ENCODE measurements around the gene PTF1A. TPM values are rescaled to one million over a fixed set of nuclear protein-coding genes. Genes with fewer than 3 reads are reported as not detected.

The PTF1A gene
- polyA plus RNA-seq (2013, experiment 1 of 2) = not detected
- polyA plus RNA-seq (2013, experiment 2 of 2) = not detected

GRCh38 chr10:23191764-23192711, at the start of gene PTF1A:
TSS of gene PTF1A (plus strand) at chr10:23192312. CDS start at chr10:23192531, 219 bp downstream.
- Histone ChIP-seq H3K4me1 (ENCODE audit: insufficient read depth, low read length) (peaks cover 21% of the 10 kb centered on the region), H3K36me3 (ENCODE audit: insufficient read depth, low read length) (no peaks in the 10 kb centered on the region), H3K27ac (ENCODE audit: low read depth, low read length) (no peak within 1 kb of the TSS), H3K4me3 (ENCODE audit: low read length) (peak within 1 kb of the TSS; percentile 40), H3K9ac (ENCODE audit: low read depth, low read length) (no peak within 1 kb of the TSS), H3K27me3 (ENCODE audit: insufficient read depth, low read length) (peaks cover 100% of the 10 kb centered on the region), H3K9me3 (ENCODE audit: insufficient read depth, low read depth, low read length) (no peaks in the 10 kb centered on the region)
- 1% methylated on average over 105 of the region's 107 CpGs for WGBS

DNA sequence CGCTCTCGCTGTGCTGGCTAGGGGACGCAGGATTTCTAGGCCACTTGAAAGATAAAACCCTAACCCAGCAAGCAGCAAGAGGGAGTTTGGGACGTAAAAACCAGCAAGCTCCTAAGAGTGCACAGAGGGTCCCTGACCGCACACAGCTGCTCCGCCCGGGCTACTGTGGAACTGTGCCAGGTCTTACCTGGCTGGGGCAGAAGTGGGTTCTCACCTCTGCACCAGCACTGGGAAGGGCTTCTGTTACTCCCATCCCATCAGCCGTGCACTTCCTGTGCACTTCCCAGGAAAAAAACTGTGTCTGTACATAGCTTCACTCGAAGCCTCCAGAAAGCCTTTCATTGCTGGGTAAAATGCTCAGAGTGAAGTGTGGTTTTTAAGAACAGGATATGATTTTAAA, 45.9 kb upstream of the PTF1A start:
- no peaks in the 10 kb centered on the region for H3K27me3 ChIP-seq (ENCODE audit: insufficient read depth, low read length)
- no peak overlapping the region for H3K27ac ChIP-seq (ENCODE audit: low read depth, low read length)
- H3K4me3 ChIP-seq (ENCODE audit: low read length) = no peak overlapping the region
- H3K36me3 ChIP-seq (ENCODE audit: insufficient read depth, low read length) = no peaks in the 10 kb centered on the region
- no peaks in the 10 kb centered on the region for H3K4me1 ChIP-seq (ENCODE audit: insufficient read depth, low read length)
- no peaks in the 10 kb centered on the region for H3K9me3 ChIP-seq (ENCODE audit: insufficient read depth, low read depth, low read length)
- 92% methylated on average over 9 of the region's 9 CpGs for WGBS
- H3K9ac ChIP-seq (ENCODE audit: low read depth, low read length) = no peak overlapping the region

GRCh38 chr10:23147035-23147434, 45.1 kb upstream of the PTF1A start:
- no peaks in the 10 kb centered on the region for H3K27me3 ChIP-seq (ENCODE audit: insufficient read depth, low read length)
- no peaks in the 10 kb centered on the region for H3K36me3 ChIP-seq (ENCODE audit: insufficient read depth, low read length)
- no peaks in the 10 kb centered on the region for H3K9me3 ChIP-seq (ENCODE audit: insufficient read depth, low read depth, low read length)
- H3K4me3 ChIP-seq (ENCODE audit: low read length) = no peak overlapping the region
- 92% methylated on average over 6 of the region's 6 CpGs for WGBS
- no peaks in the 10 kb centered on the region for H3K4me1 ChIP-seq (ENCODE audit: insufficient read depth, low read length)
- H3K27ac ChIP-seq (ENCODE audit: low read depth, low read length) = no peak overlapping the region
- H3K9ac ChIP-seq (ENCODE audit: low read depth, low read length) = no peak overlapping the region

- no peaks in the 10 kb centered on the region for H3K27me3 ChIP-seq (ENCODE audit: insufficient read depth, low read length)
These were observed 43.9 kb upstream of the PTF1A start for GRCh38 chr10:23148214-23148613.

GRCh38 chr10:23150091-23150490, 42.0 kb upstream of the PTF1A start:
- Histone ChIP-seq H3K36me3 (ENCODE audit: insufficient read depth, low read length) (no peaks in the 10 kb centered on the region), H3K4me1 (ENCODE audit: insufficient read depth, low read length) (no peaks in the 10 kb centered on the region), H3K9me3 (ENCODE audit: insufficient read depth, low read depth, low read length) (no peaks in the 10 kb centered on the region), H3K9ac (ENCODE audit: low read depth, low read length) (no peak overlapping the region), H3K27ac (ENCODE audit: low read depth, low read length) (no peak overlapping the region), H3K4me3 (ENCODE audit: low read length) (no peak overlapping the region), H3K27me3 (ENCODE audit: insufficient read depth, low read length) (no peaks in the 10 kb centered on the region)
- 91% methylated on average over 4 of the region's 4 CpGs for WGBS

More at GRCh38 chr10:23148214-23148613, 43.9 kb upstream of the PTF1A start:
- Histone ChIP-seq H3K27ac (ENCODE audit: low read depth, low read length) (no peak overlapping the region), H3K9ac (ENCODE audit: low read depth, low read length) (no peak overlapping the region), H3K9me3 (ENCODE audit: insufficient read depth, low read depth, low read length) (no peaks in the 10 kb centered on the region), H3K4me1 (ENCODE audit: insufficient read depth, low read length) (no peaks in the 10 kb centered on the region), H3K36me3 (ENCODE audit: insufficient read depth, low read length) (no peaks in the 10 kb centered on the region), H3K4me3 (ENCODE audit: low read length) (no peak overlapping the region)
- WGBS = 96% methylated on average over 17 of the region's 19 CpGs

DNA sequence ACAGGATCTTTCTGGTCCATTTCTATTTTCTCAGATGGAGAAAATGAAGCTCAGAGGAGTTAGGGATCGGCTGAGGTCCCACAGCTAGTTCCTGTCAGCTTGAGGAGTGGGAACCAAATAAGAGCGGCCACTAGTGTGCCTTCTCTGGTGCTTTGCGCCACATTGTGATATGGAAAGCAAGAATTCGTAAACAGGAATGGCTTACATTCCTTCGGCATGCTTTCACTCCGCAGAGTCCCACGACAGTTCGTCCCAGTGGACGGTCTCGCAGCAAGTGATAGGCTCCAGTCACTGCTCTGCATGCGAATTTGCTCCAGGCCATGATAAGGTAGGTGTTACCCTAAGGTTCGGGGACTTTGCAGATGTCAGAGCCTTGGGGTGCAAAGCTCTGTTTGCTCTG, 41.5 kb upstream of the PTF1A start:
- H3K27me3 ChIP-seq (ENCODE audit: insufficient read depth, low read length) = no peaks in the 10 kb centered on the region
- no peaks in the 10 kb centered on the region for H3K9me3 ChIP-seq (ENCODE audit: insufficient read depth, low read depth, low read length)
- no peak overlapping the region for H3K9ac ChIP-seq (ENCODE audit: low read depth, low read length)
- H3K4me3 ChIP-seq (ENCODE audit: low read length) = no peak overlapping the region
- H3K36me3 ChIP-seq (ENCODE audit: insufficient read depth, low read length) = no peaks in the 10 kb centered on the region
- no peak overlapping the region for H3K27ac ChIP-seq (ENCODE audit: low read depth, low read length)
- 91% methylated on average over 12 of the region's 12 CpGs for WGBS
- no peaks in the 10 kb centered on the region for H3K4me1 ChIP-seq (ENCODE audit: insufficient read depth, low read length)

- no peak overlapping the region for H3K9ac ChIP-seq (ENCODE audit: low read depth, low read length)
- H3K27ac ChIP-seq (ENCODE audit: low read depth, low read length) = no peak overlapping the region
- no peaks in the 10 kb centered on the region for H3K36me3 ChIP-seq (ENCODE audit: insufficient read depth, low read length)
- H3K4me3 ChIP-seq (ENCODE audit: low read length) = no peak overlapping the region
- H3K27me3 ChIP-seq (ENCODE audit: insufficient read depth, low read length) = peaks cover 2% of the 10 kb centered on the region; the same call in 1 of the 2 replicates
- WGBS = 91% methylated on average over 7 of the region's 7 CpGs
- H3K9me3 ChIP-seq (ENCODE audit: insufficient read depth, low read depth, low read length) = no peaks in the 10 kb centered on the region
- no peaks in the 10 kb centered on the region for H3K4me1 ChIP-seq (ENCODE audit: insufficient read depth, low read length)
These were observed 41.0 kb upstream of the PTF1A start for GRCh38 chr10:23151071-23151470.

GRCh38 chr10:23155169-23155568, 36.9 kb upstream of the PTF1A start:
- H3K9ac ChIP-seq (ENCODE audit: low read depth, low read length) = no peak overlapping the region
- H3K27me3 ChIP-seq (ENCODE audit: insufficient read depth, low read length) = peaks cover 5% of the 10 kb centered on the region
- no peaks in the 10 kb centered on the region for H3K36me3 ChIP-seq (ENCODE audit: insufficient read depth, low read length)
- H3K4me3 ChIP-seq (ENCODE audit: low read length) = no peak overlapping the region
- H3K9me3 ChIP-seq (ENCODE audit: insufficient read depth, low read depth, low read length) = no peaks in the 10 kb centered on the region
- H3K4me1 ChIP-seq (ENCODE audit: insufficient read depth, low read length) = 0 out of 2 replicates have a peak, but pooled peaks cover 2% of the 10 kb centered on the region
- H3K27ac ChIP-seq (ENCODE audit: low read depth, low read length) = no peak overlapping the region
- WGBS = 83% methylated on average over 6 of the region's 7 CpGs

- Histone ChIP-seq H3K27me3 (ENCODE audit: insufficient read depth, low read length) (peaks cover 16% of the 10 kb centered on the region), H3K36me3 (ENCODE audit: insufficient read depth, low read length) (no peaks in the 10 kb centered on the region), H3K9me3 (ENCODE audit: insufficient read depth, low read depth, low read length) (no peaks in the 10 kb centered on the region), H3K4me3 (ENCODE audit: low read length) (no peak overlapping the region), H3K4me1 (ENCODE audit: insufficient read depth, low read length) (0 out of 2 replicates have a peak, but pooled peaks cover 2% of the 10 kb centered on the region), H3K27ac (ENCODE audit: low read depth, low read length) (no peak overlapping the region), H3K9ac (ENCODE audit: low read depth, low read length) (no peak overlapping the region)
- WGBS = 76% methylated on average over 10 of the region's 10 CpGs
These were observed 35.5 kb upstream of the PTF1A start for GRCh38 chr10:23156447-23157150.

DNA sequence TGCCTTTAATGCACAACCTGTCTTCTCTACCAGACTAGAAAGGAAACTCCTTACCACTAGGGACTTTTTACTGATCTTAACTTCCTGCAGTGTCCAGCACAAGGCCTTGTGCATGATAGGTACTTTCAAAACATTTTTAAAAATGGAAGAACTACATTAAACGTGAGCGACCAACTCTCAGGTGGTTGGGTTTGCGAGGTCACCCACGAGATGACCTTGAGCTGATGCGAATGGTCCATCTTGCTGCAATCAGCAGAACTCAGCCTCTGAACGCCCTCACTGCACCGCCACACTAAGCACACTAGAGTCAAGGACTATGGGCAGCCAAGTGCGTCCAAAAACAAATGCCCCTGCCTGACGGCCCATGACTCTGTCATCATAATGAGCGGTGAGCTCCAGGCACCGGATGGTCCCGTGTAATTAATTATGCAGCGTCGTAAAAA, 34.9 kb upstream of the PTF1A start:
- no peaks in the 10 kb centered on the region for H3K36me3 ChIP-seq (ENCODE audit: insufficient read depth, low read length)
- no peak overlapping the region for H3K4me3 ChIP-seq (ENCODE audit: low read length)
- no peak overlapping the region for H3K9ac ChIP-seq (ENCODE audit: low read depth, low read length)
- peaks cover 21% of the 10 kb centered on the region for H3K27me3 ChIP-seq (ENCODE audit: insufficient read depth, low read length)
- no peaks in the 10 kb centered on the region for H3K9me3 ChIP-seq (ENCODE audit: insufficient read depth, low read depth, low read length)
- 0 out of 2 replicates have a peak, but pooled peaks cover 2% of the 10 kb centered on the region for H3K4me1 ChIP-seq (ENCODE audit: insufficient read depth, low read length)
- no peak overlapping the region for H3K27ac ChIP-seq (ENCODE audit: low read depth, low read length)
- 82% methylated on average over 14 of the region's 14 CpGs for WGBS
